Natural killer cell treated with Interleukin-12 subunit alpha and Interleukin-12 subunit beta and Interleukin-15 and Interleukin-18, amount 100 ng/mL, for 72 hours (primary cell): ENCODE results near the gene CALY. TPM values are rescaled to one million over a fixed set of nuclear protein-coding genes. Genes with fewer than 3 reads are reported as not detected.

ENCODE experiments used
- ATAC-seq, 2 donors: fragments of 150-1000 bp; cut with Tn5 transposase in 1 of 2; sonication (Bioruptor Pico), chemical (Tn5 transposase) in 1 of 2; 2 replicates each; pipeline ENCODE4 v1.10.0; 2021
- DNase-seq: peaks from one replicate; pipeline ENCODE4 v3.0.0; 2022; ENCODE audit warnings: low spot score
- H3K27ac Mint-ChIP-seq, 2 donors: 1 replicate in 1 of 2; 2 replicates in 1 of 2; pipeline ENCODE4 v1.8.0; 2022; ENCODE audit warnings: mixed read lengths in 2 of 2, mild to moderate bottlenecking in 1 of 2, moderate library complexity in 1 of 2
- H3K27me3 Mint-ChIP-seq, 2 donors: 1 replicate in 1 of 2; 2 replicates in 1 of 2; pipeline ENCODE4 v1.8.0; 2022; ENCODE audit warnings: mixed read lengths in 2 of 2
- H3K36me3 Mint-ChIP-seq: one replicate; pipeline ENCODE4 v1.8.0; 2022; ENCODE audit warnings: mixed read lengths
- H3K4me1 Mint-ChIP-seq, 2 donors: 1 replicate in 1 of 2; 2 replicates in 1 of 2; pipeline ENCODE4 v1.8.0; 2022; ENCODE audit warnings: low read depth in 2 of 2, mixed read lengths in 2 of 2, mild to moderate bottlenecking in 1 of 2
- H3K4me3 Mint-ChIP-seq: one replicate; pipeline ENCODE4 v1.8.0; 2022; ENCODE audit warnings: mixed read lengths
- H3K9me3 Mint-ChIP-seq: 2 replicates; pipeline ENCODE4 v1.8.0; 2022; ENCODE audit warnings: mixed read lengths
- total RNA-seq, 2 donors: library from RNA; stranded (reverse); gene quantifications; one replicate each; pipeline ENCODE4 v1.2.3, GENCODE V29; 2022

CALY gene
- total RNA-seq, 2 donors from 2014 or later, result not detected

DNA sequence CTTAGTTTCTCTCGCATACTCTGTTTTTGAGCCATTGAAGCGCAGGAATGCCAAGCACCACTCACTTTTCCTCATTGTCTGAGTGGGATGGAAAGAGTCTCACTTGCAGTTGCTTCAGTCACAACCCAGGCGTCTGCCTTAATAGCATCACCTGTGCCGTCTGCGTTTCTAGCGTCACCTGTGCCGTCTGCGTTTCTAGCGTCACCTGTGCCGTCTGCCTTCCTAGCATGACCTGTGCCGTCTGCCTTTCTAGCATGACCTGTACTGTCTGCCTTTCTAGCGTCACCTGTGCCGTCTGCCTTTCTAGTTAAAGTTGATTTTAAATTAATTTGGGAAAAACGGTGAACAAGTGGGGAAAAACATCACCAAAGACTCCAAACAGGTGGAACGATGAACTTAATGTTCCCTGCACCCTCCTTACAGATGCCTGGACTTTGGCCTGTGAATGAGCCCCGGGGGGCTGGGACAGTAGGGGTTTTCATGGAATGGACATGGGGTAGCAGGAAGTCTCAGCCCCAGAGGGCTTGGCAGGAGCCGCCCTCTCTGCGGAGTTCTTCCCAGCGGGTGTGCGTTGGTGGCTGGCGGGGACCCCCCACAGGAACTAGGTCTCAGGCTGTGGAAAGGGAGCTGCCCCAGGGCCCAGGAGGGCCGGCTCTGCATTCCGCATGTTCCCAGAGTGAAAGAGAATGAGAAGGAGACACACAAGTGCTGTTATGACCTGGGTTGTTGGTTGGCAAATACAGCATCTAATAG lies 24.5 kb downstream of the CALY start:
- H3K9me3 Mint-ChIP-seq, result no peaks in the 10 kb centered on the region
- H3K36me3 Mint-ChIP-seq, result no peaks in the 10 kb centered on the region
- no peak overlapping the region for H3K4me3 Mint-ChIP-seq
- H3K27me3 Mint-ChIP-seq, result no peaks in the 10 kb centered on the region
- ATAC-seq, result no peak
- no peak for DNase-seq
- H3K27ac Mint-ChIP-seq, result no peak overlapping the region
- peaks cover 12 to 14% of the 10 kb centered on the region in 2 donors for H3K4me1 Mint-ChIP-seq

- Mint-ChIP-seq H3K27ac (no peak overlapping the region), H3K4me3 (no peak overlapping the region), H3K4me1 (peaks cover 13 to 16% of the 10 kb centered on the region in 2 donors), H3K36me3 (no peaks in the 10 kb centered on the region), H3K27me3 (no peaks in the 10 kb centered on the region), H3K9me3 (no peaks in the 10 kb centered on the region)
- ATAC-seq, result no peak
- DNase-seq, result no peak
These were observed 25.1 kb downstream of the CALY start for GRCh38 chr10:133311570-133311969.

DNA sequence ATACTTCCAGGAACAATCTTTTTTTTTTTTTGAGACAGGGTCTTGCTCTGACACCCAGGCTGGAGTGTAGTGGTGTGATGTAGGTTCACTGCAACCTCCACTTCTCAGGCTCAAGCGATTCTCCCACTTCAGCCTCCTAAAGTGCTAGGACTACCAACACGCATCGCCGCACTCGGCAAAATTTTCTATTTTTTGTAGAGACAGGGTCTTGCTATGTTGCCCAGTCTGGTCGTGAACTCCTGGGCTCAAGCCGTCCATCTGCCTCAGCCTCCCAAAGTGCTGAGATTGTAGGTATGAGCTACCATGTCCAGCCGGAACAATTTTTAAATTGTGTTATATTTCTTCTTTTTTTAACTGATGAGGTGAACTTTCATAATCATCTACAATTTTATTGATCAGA lies 25.9 kb downstream of the CALY start:
- H3K27ac Mint-ChIP-seq, result no peak overlapping the region
- no peaks in the 10 kb centered on the region for H3K9me3 Mint-ChIP-seq
- no peak overlapping the region for H3K4me3 Mint-ChIP-seq
- no peaks in the 10 kb centered on the region for H3K36me3 Mint-ChIP-seq
- peaks cover 13 to 18% of the 10 kb centered on the region in 2 donors for H3K4me1 Mint-ChIP-seq
- no peaks in the 10 kb centered on the region for H3K27me3 Mint-ChIP-seq
- DNase-seq, result no peak
- ATAC-seq, result no peak

GRCh38 chr10:133310399-133310755 lies 26.3 kb downstream of the CALY start:
- DNase-seq (no peak), ATAC-seq (no peak)
- H3K27me3 Mint-ChIP-seq, result no peaks in the 10 kb centered on the region

GRCh38 chr10:133309720-133310398 lies 26.8 kb downstream of the CALY start:
- peak overlapping the region; percentile 65 for H3K4me3 Mint-ChIP-seq
- H3K27ac Mint-ChIP-seq, result peak overlapping the region in 1 of 2 donors; percentile 95
- no peaks in the 10 kb centered on the region for H3K27me3 Mint-ChIP-seq
- no peaks in the 10 kb centered on the region for H3K36me3 Mint-ChIP-seq
- DNase-seq (no peak), ATAC-seq (no peak)
- peaks cover 19 to 26% of the 10 kb centered on the region in 2 donors for H3K4me1 Mint-ChIP-seq
- no peaks in the 10 kb centered on the region for H3K9me3 Mint-ChIP-seq

More at GRCh38 chr10:133310399-133310755, 26.3 kb downstream of the CALY start:
- Mint-ChIP-seq H3K4me3 (no peak overlapping the region), H3K27ac (no peak overlapping the region), H3K9me3 (no peaks in the 10 kb centered on the region), H3K4me1 (peaks cover 17 to 22% of the 10 kb centered on the region in 2 donors), H3K36me3 (no peaks in the 10 kb centered on the region)

DNA sequence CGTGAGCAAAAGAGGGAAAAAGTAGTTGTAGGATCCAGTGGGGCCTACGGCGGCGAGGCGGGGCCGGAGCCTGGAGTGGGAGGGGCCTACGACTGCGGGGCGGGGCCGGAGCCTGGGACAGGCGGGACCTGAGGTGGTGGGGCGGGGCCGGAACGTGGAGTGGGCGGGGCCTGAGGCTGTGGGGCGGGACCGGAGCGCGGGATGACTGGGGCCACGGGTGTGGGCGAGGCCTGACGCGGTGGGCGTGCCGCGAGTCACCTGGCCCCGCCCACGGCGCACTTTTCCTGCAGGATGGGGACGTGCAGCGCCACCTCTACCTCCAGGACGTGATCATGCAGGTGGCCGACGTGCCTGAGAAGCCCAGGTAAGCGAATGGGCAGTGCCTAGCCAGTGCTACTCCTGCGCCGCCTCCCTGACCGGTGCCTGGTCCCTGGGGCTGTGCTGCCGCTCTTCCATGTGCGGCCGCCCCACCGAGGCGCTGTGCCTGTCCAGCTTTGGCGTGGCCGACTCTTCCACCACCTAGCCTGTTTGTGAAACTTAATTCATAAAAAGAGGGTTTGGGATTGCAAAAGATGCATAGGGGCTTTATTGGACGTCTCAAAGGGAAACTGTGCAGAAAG lies 27.5 kb downstream of the CALY start:
- Mint-ChIP-seq H3K9me3 (no peaks in the 10 kb centered on the region), H3K27me3 (no peaks in the 10 kb centered on the region), H3K27ac (peak overlapping the region in 1 of 2 donors; percentile 95), H3K36me3 (no peaks in the 10 kb centered on the region), H3K4me1 (peaks cover 19 to 22% of the 10 kb centered on the region in 2 donors), H3K4me3 (peak overlapping the region; percentile 65)
- DNase-seq (peak; percentile 91), ATAC-seq (peak; percentile 90 to 97)

DNA sequence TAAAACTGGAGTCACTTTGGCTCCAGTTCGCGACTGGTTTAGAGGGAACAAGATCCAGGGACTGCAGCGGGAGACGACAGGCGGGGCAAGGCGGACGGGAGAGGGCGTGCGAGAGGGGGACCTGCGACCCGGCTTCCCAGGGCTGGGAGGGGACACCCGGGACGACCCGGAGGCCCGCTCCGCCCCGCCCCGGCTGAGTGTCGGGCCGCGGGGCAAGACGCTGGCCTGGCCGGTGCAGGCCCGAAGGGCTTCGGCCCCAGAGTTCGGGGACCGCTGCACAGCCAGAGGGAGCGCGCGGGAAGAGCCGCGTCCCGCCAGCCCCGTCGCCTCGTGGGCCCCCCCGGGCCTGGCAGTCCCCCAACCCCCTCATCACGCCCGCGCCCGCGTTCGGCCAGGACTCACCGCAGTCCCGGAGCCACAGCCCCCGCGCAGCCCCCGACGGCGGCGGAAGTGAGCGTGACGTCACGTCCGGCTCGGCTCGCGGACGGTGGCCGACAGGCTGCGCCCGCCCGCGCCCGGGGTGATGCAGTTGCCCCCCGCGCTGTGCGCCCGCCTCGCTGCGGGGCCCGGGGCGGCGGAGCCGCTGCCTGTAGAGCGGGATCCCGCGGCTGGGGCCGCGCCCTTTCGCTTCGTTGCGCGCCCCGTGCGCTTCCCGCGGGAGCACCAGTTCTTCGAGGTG lies 28.1 kb downstream of the CALY start, which contains the start of the genes TUBGCP2 and ZNF511:
TUBGCP2 (minus strand) TSS at position 452 of the 679 bp plus-strand sequence. CDS start 5,931 bp downstream, outside the sequence.
ZNF511 (plus strand) TSS at position 494 of the 679 bp plus-strand sequence; CDS start at position 524, 30 bp downstream.
- Mint-ChIP-seq H3K4me1 (peaks cover 19 to 23% of the 10 kb centered on the region in 2 donors), H3K9me3 (no peaks in the 10 kb centered on the region), H3K27me3 (no peaks in the 10 kb centered on the region), H3K27ac (peak within 1 kb of the TSS; percentile 95), H3K36me3 (no peaks in the 10 kb centered on the region), H3K4me3 (peak within 1 kb of the TSS; percentile 97)
- ATAC-seq (peak; percentile 92), DNase-seq (peak; percentile 93)

DNA sequence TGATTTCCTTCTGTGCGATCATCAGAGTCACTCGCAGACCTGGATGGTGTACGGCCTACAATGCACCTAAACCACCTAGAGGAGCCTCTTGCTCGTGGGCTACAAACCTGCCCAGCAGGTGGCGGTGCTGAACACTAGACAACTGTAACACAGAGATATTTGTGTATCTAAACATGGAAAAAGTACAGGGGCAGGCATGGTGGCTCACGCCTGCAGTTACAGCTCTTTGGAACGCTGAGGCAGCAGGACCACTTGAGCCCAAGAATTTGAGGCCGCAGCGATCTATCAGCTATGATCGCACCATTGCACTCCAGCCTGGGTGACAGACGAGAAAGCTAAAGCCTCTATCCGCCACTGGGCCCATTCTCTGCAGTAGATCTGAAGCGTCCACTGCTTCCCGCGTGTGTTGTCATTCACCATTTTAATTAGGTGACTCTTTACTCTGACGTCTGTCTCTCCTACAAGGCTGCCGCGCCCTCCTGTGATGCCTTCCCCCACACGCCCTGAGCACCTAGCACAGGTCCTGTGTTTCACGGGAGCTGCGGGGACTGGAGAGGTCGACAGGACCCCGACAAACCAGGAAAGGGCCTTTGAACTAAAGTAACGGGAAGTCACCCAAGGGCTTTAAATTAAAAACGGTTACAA lies 28.8 kb downstream of the CALY start:
- Mint-ChIP-seq H3K4me3 (peak overlapping the region; percentile 97), H3K9me3 (no peaks in the 10 kb centered on the region), H3K4me1 (peaks cover 19 to 25% of the 10 kb centered on the region in 2 donors), H3K36me3 (no peaks in the 10 kb centered on the region), H3K27me3 (no peaks in the 10 kb centered on the region), H3K27ac (peak overlapping the region; percentile 95)
- ATAC-seq (peak in 1 of 2 donors; percentile 41), DNase-seq (no peak)

DNA sequence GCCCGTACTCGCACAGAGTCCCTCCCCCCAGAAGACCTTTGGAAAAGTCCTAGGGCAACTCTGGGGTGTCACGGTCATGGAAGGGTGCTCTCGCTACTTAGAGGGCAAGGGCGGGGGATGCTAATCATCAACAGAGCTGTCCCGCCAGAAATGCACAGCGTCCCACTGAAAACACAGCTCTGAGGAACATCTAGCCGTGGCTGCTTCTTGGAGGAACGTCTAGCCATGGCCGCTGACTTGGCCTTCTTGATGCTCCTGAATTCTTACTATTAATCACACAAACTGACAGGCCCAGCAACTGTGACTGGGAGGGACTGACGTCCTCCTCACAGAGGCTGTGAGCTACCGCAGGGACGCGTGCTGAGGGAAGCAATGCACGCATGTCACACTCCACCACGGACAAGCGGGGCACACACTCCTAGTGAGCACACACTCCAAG lies 29.7 kb downstream of the CALY start:
- no peak for ATAC-seq
- H3K4me1 Mint-ChIP-seq, result peaks cover 19 to 28% of the 10 kb centered on the region in 2 donors
- DNase-seq, result no peak
- no peaks in the 10 kb centered on the region for H3K9me3 Mint-ChIP-seq
- no peaks in the 10 kb centered on the region for H3K36me3 Mint-ChIP-seq
- H3K27me3 Mint-ChIP-seq, result no peaks in the 10 kb centered on the region
- peak overlapping the region; percentile 97 for H3K4me3 Mint-ChIP-seq
- H3K27ac Mint-ChIP-seq, result peak overlapping the region; percentile 95

DNA sequence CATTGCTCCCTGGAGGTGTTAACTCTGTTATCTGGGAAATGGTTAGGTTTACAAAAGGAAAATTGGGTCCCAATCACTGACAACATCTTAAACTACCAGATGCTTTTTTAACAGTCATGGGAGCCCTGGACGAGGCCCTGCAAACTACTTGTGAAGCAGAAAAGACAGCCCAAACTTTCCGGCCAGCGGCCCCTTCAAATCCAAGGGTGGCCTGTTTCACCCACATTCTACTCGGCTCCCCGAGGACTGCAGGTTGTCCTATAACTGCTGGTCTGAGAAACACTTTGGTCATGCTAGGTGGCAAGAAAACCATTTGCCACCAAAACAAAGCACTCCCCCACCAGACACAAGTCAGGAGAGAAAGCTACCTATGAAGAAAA lies 30.6 kb downstream of the CALY start:
- ATAC-seq (no peak), DNase-seq (no peak)
- Mint-ChIP-seq H3K27me3 (no peaks in the 10 kb centered on the region), H3K36me3 (no peaks in the 10 kb centered on the region), H3K4me3 (no peak overlapping the region), H3K9me3 (no peaks in the 10 kb centered on the region), H3K4me1 (peaks cover 19 to 28% of the 10 kb centered on the region in 2 donors), H3K27ac (peak overlapping the region in 1 of 2 donors; percentile 69)

GRCh38 chr10:133303206-133303605 lies 33.5 kb downstream of the CALY start:
- peaks cover 4% of the 10 kb centered on the region for H3K36me3 Mint-ChIP-seq
- no peaks in the 10 kb centered on the region for H3K27me3 Mint-ChIP-seq
- H3K4me3 Mint-ChIP-seq, result no peak overlapping the region
- no peaks in the 10 kb centered on the region for H3K9me3 Mint-ChIP-seq
- H3K4me1 Mint-ChIP-seq, result peaks cover 18 to 33% of the 10 kb centered on the region in 2 donors
- no peak for DNase-seq
- ATAC-seq, result no peak
- H3K27ac Mint-ChIP-seq, result no peak overlapping the region

DNA sequence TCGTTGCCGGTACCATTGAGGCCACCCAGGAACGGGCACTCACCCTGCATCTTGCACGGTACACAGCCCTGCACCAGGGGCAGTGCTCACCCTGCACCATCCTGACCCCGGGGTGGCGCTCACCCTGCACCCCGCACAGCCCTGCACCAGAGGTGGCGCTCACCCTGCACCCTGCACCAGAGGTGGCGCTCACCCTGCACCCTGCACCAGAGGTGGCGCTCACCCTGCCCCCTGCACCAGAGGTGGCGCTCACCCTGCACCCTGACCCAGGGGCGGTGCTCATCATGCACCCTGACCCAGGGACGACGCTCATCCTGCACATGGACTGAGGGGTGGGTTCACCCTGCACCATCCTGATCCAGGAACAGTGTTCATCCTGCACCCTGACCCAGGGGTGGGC lies 34.5 kb downstream of the CALY start:
- no peaks in the 10 kb centered on the region for H3K27me3 Mint-ChIP-seq
- ATAC-seq, result peak in 1 of 2 donors; percentile 31
- H3K9me3 Mint-ChIP-seq, result no peaks in the 10 kb centered on the region
- H3K27ac Mint-ChIP-seq, result no peak overlapping the region
- no peak for DNase-seq
- peaks cover 8 to 28% of the 10 kb centered on the region in 2 donors for H3K4me1 Mint-ChIP-seq
- no peak overlapping the region for H3K4me3 Mint-ChIP-seq
- peaks cover 11% of the 10 kb centered on the region for H3K36me3 Mint-ChIP-seq

- Mint-ChIP-seq H3K4me1 (peaks cover 0 to 16% of the 10 kb centered on the region in 2 donors), H3K9me3 (no peaks in the 10 kb centered on the region), H3K36me3 (peaks cover 11% of the 10 kb centered on the region), H3K27ac (no peak overlapping the region), H3K27me3 (no peaks in the 10 kb centered on the region), H3K4me3 (no peak overlapping the region)
- DNase-seq (no peak), ATAC-seq (no peak)
These were observed 37.0 kb downstream of the CALY start for GRCh38 chr10:133299738-133300137.
